ENCODE results near the gene LEMD1.

LEMD1 gene

GRCh38 chr1:205452933-205453332 lies 31.1 kb upstream of the LEMD1 start:
- Mint-ChIP-seq H3K4me3 (peak overlapping the region in 2 of 3 experiments; percentile 28 to 37), H3K27me3 (ENCODE audit: low read depth) (peaks cover 68% of the 10 kb centered on the region), H3K4me1 (peaks cover 69% of the 10 kb centered on the region), H3K36me3 (ENCODE audit: low read depth) (no peaks in the 10 kb centered on the region), H3K9me3 (no peaks in the 10 kb centered on the region), H3K27ac (peak overlapping the region; percentile 16 to 49 (median 19))
- no peak for TF ChIP-seq CTCF (IDR thresholded peaks at IDR 0.05; ENCODE audit: unreplicated experiment in 3 of 3)

- TF ChIP-seq CTCF (IDR thresholded peaks at IDR 0.05; ENCODE audit: unreplicated experiment in 3 of 3) = no peak
Measured at GRCh38 chr1:205452364-205452763, 30.5 kb upstream of the LEMD1 start.

GRCh38 chr1:205451759-205452164 lies 29.9 kb upstream of the LEMD1 start:
- TF ChIP-seq CTCF (IDR thresholded peaks at IDR 0.05; ENCODE audit: unreplicated experiment in 3 of 3) = no peak
- Mint-ChIP-seq H3K27me3 (ENCODE audit: low read depth) (peaks cover 67% of the 10 kb centered on the region), H3K9me3 (no peaks in the 10 kb centered on the region), H3K36me3 (ENCODE audit: low read depth) (no peaks in the 10 kb centered on the region), H3K4me3 (peak overlapping the region in 1 of 3 experiments; percentile 19), H3K27ac (peak overlapping the region; percentile 90 to 95 (median 93)), H3K4me1 (peaks cover 76% of the 10 kb centered on the region)

More at GRCh38 chr1:205452364-205452763, 30.5 kb upstream of the LEMD1 start:
- H3K9me3 Mint-ChIP-seq = no peaks in the 10 kb centered on the region
- H3K27me3 Mint-ChIP-seq (ENCODE audit: low read depth) = peaks cover 63% of the 10 kb centered on the region
- peak overlapping the region; percentile 16 to 90 (median 19) for H3K27ac Mint-ChIP-seq
- H3K4me3 Mint-ChIP-seq = peak overlapping the region in 1 of 3 experiments; percentile 37
- H3K36me3 Mint-ChIP-seq (ENCODE audit: low read depth) = no peaks in the 10 kb centered on the region
- peaks cover 70% of the 10 kb centered on the region for H3K4me1 Mint-ChIP-seq

- H3K9me3 Mint-ChIP-seq = no peaks in the 10 kb centered on the region
- peaks cover 81% of the 10 kb centered on the region for H3K4me1 Mint-ChIP-seq
- H3K27ac Mint-ChIP-seq = peak overlapping the region; percentile 90 to 95 (median 93)
- H3K27me3 Mint-ChIP-seq (ENCODE audit: low read depth) = peaks cover 61% of the 10 kb centered on the region
- H3K4me3 Mint-ChIP-seq = peak overlapping the region in 1 of 3 experiments; percentile 3
- TF ChIP-seq CTCF (IDR thresholded peaks at IDR 0.05; ENCODE audit: unreplicated experiment in 3 of 3) = no peak
- H3K36me3 Mint-ChIP-seq (ENCODE audit: low read depth) = no peaks in the 10 kb centered on the region
Measured at GRCh38 chr1:205451202-205451601, 29.3 kb upstream of the LEMD1 start.

- Mint-ChIP-seq H3K4me3 (peak overlapping the region; percentile 62 to 84 (median 81)), H3K27ac (peak overlapping the region; percentile 90 to 95 (median 93)), H3K4me1 (peaks cover 83% of the 10 kb centered on the region), H3K27me3 (ENCODE audit: low read depth) (peaks cover 54% of the 10 kb centered on the region), H3K36me3 (ENCODE audit: low read depth) (no peaks in the 10 kb centered on the region), H3K9me3 (no peaks in the 10 kb centered on the region)
- peak in 1 of 3 experiments; percentile 2 for TF ChIP-seq CTCF (IDR thresholded peaks at IDR 0.05; ENCODE audit: unreplicated experiment in 3 of 3)
Measured at GRCh38 chr1:205450448-205450847, 28.6 kb upstream of the LEMD1 start.

- no peak for TF ChIP-seq CTCF (IDR thresholded peaks at IDR 0.05; ENCODE audit: unreplicated experiment in 3 of 3)
Measured at GRCh38 chr1:205449750-205450443, 28.0 kb upstream of the LEMD1 start.

More at GRCh38 chr1:205449750-205450443, 28.0 kb upstream of the LEMD1 start:
- peak overlapping the region; percentile 90 to 95 (median 93) for H3K27ac Mint-ChIP-seq
- H3K9me3 Mint-ChIP-seq = no peaks in the 10 kb centered on the region
- H3K4me1 Mint-ChIP-seq = peaks cover 89% of the 10 kb centered on the region
- peaks cover 48% of the 10 kb centered on the region for H3K27me3 Mint-ChIP-seq (ENCODE audit: low read depth)
- H3K36me3 Mint-ChIP-seq (ENCODE audit: low read depth) = no peaks in the 10 kb centered on the region
- H3K4me3 Mint-ChIP-seq = peak overlapping the region; percentile 81 to 86 (median 84)

All from nephron (organoid).